H1 (cell line): ENCODE measurements around the gene VGF. TPM values are rescaled to one million over a fixed set of nuclear protein-coding genes. Genes with fewer than 3 reads are reported as not detected.

Source experiments
- CTCF ChIA-PET: fragments of 300-600 bp; sonication (Branson Sonifier 250); formaldehyde crosslinking; loops from one replicate; lab custom pipeline; 2021; ENCODE audit not compliant: partially characterized antibody; lab: Charles Lee
- POLR2A ChIA-PET: fragments of 300-600 bp; sonication (Branson Sonifier 250); formaldehyde crosslinking; loops from one replicate; lab custom pipeline; 2021; ENCODE audit warnings: inconsistent platforms; ENCODE audit not compliant: partially characterized antibody; lab: Charles Lee
- DNase-seq, 2 experiments: peaks; one replicate each; pipeline versions ENCODE4 v3.0.0 to v3.0.0-alpha.2; 2010 to 2022; ENCODE audit warnings: low spot score in 2 of 2, low read depth in 1 of 2, mixed read lengths in 1 of 2
- FAIRE-seq: peaks from 2 replicates; lab custom pipeline; 2011; peaks lifted over from hg19 to GRCh38; lab: Jason Lieb, UNC
- H2AFZ ChIP-seq: 2 replicates; pipeline ENCODE4 v1.8.1; 2012; ENCODE audit warnings: low read length, inconsistent platforms
- H2AK5ac ChIP-seq: 2 replicates; pipeline ENCODE4 v1.6.1; 2013; ENCODE audit warnings: low read depth, low read length
- H2BK120ac ChIP-seq: replicated peaks from 2 replicates; pipeline ENCODE3; 2013; ENCODE audit warnings: low read depth, low read length, inconsistent platforms
- H2BK12ac ChIP-seq: 2 replicates; pipeline ENCODE4 v1.6.1; 2013; ENCODE audit warnings: low read depth, low read length
- H2BK15ac ChIP-seq: 2 replicates; pipeline ENCODE4 v1.6.1; 2013; ENCODE audit warnings: low read length
- H2BK20ac ChIP-seq: 2 replicates; pipeline ENCODE4 v1.6.1; 2013; ENCODE audit warnings: low read length
- H2BK5ac ChIP-seq: 2 replicates; pipeline ENCODE4 v1.6.1; 2013; ENCODE audit warnings: low read depth, low read length
- H3K14ac ChIP-seq: 2 replicates; pipeline ENCODE4 v1.6.1; 2013; ENCODE audit warnings: inconsistent platforms; ENCODE audit not compliant: insufficient read length
- H3K18ac ChIP-seq: 2 replicates; pipeline ENCODE4 v1.6.1; 2013; ENCODE audit warnings: low read length; ENCODE audit errors: extremely low read depth
- H3K23ac ChIP-seq: 2 replicates; pipeline ENCODE4 v1.6.1; 2013; ENCODE audit warnings: inconsistent platforms; ENCODE audit not compliant: insufficient read length
- H3K23me2 ChIP-seq: 2 replicates; pipeline ENCODE4 v1.6.1; 2013; ENCODE audit warnings: low read depth, low read length
- H3K27ac ChIP-seq: 2 replicates; pipeline ENCODE4 v1.6.1; 2011; ENCODE audit warnings: low read depth, low read length, inconsistent platforms
- H3K27me3 ChIP-seq, 4 experiments: replicated peaks in 1 of 4; 1 replicate in 1 of 4; 2 replicates in 3 of 4; pipeline versions ENCODE4 v1.6.1 to v1.8.1; 2011 to 2013; ENCODE audit warnings: low read length in 3 of 4, mild to moderate bottlenecking in 3 of 4, inconsistent platforms in 2 of 4, mixed read lengths in 2 of 4, moderate library complexity in 1 of 4; ENCODE audit not compliant: control insufficient read depth in 3 of 4, insufficient read depth in 3 of 4; ENCODE audit errors: extremely low read depth in 1 of 4
- H3K36me3 ChIP-seq, 4 experiments: 2 replicates each; pipeline versions ENCODE4 v1.6.1 to v1.8.1; 2011 to 2013; ENCODE audit warnings: mild to moderate bottlenecking in 4 of 4, low read length in 3 of 4, moderate library complexity in 2 of 4, control low read depth in 1 of 4, inconsistent platforms in 1 of 4; ENCODE audit not compliant: insufficient read depth in 4 of 4, control insufficient read depth in 2 of 4
- H3K4ac ChIP-seq: replicated peaks from 2 replicates; pipeline ENCODE3; 2013; ENCODE audit warnings: low read length, low read depth, mixed read lengths, inconsistent platforms; ENCODE audit not compliant: insufficient read length
- H3K4me1 ChIP-seq, 4 experiments: replicated peaks in 1 of 4; 1 replicate in 1 of 4; 2 replicates in 3 of 4; pipeline versions ENCODE4 v1.6.1 to v1.8.1; 2011 to 2013; ENCODE audit warnings: low read length in 3 of 4, inconsistent platforms in 2 of 4, mixed read lengths in 1 of 4; ENCODE audit not compliant: insufficient read depth in 4 of 4, control insufficient read depth in 3 of 4
- H3K4me2 ChIP-seq, 2 experiments: 2 replicates each; pipeline versions ENCODE4 v1.6.1 to v1.8.1; 2011 to 2013; ENCODE audit warnings: low read depth in 2 of 2, low read length in 2 of 2, control low read depth in 1 of 2, inconsistent platforms in 1 of 2, mild to moderate bottlenecking in 1 of 2; ENCODE audit not compliant: insufficient read depth in 1 of 2
- H3K4me3 ChIP-seq, 4 experiments: fragments of 200-600, 300-600 bp in 1 of 4; sonication (generic), shearing (Covaris generic), sonication (Bioruptor Twin) in 1 of 4; 2 replicates each; pipeline versions ENCODE4 v1.5.1 to v1.8.1; 2011 to 2016; ENCODE audit warnings: low read length in 4 of 4, low read depth in 3 of 4, control low read depth in 2 of 4, inconsistent platforms in 2 of 4, mild to moderate bottlenecking in 2 of 4, mixed read lengths in 1 of 4, moderate library complexity in 1 of 4; ENCODE audit not compliant: insufficient read depth in 2 of 4; ENCODE audit errors: extremely low read depth in 1 of 4
- H3K56ac ChIP-seq: replicated peaks from 2 replicates; pipeline ENCODE3; 2013; ENCODE audit warnings: low read depth, mild to moderate bottlenecking, mixed read lengths, low read length, inconsistent platforms; ENCODE audit not compliant: insufficient read length
- H3K79me1 ChIP-seq: 2 replicates; pipeline ENCODE4 v1.6.1; 2013; ENCODE audit warnings: low read depth, low read length, control low read depth
- H3K79me2 ChIP-seq, 2 experiments: 2 replicates each; pipeline versions ENCODE4 v1.6.1 to v1.8.1; 2012 to 2013; ENCODE audit warnings: low read length in 2 of 2, mild to moderate bottlenecking in 2 of 2, inconsistent platforms in 1 of 2; ENCODE audit not compliant: insufficient read depth in 2 of 2, control insufficient read depth in 1 of 2
- H3K9ac ChIP-seq, 4 experiments: replicated peaks in 1 of 4; 1 replicate in 1 of 4; 2 replicates in 3 of 4; pipeline versions ENCODE4 v1.6.1 to v1.8.1; 2011 to 2013; ENCODE audit warnings: low read depth in 3 of 4, low read length in 3 of 4, control low read depth in 2 of 4, mild to moderate bottlenecking in 2 of 4, moderate library complexity in 2 of 4, inconsistent platforms in 1 of 4; ENCODE audit errors: extremely low read depth in 1 of 4
- H3K9me3 ChIP-seq, 2 experiments: 2 replicates each; pipeline versions ENCODE4 v1.6.1 to v1.8.1; 2012 to 2013; ENCODE audit warnings: mild to moderate bottlenecking in 2 of 2, moderate library complexity in 2 of 2, control low read depth in 1 of 2, inconsistent platforms in 1 of 2, low read depth in 1 of 2, low read length in 1 of 2, mixed read lengths in 1 of 2; ENCODE audit not compliant: insufficient read depth in 2 of 2
- H4K20me1 ChIP-seq, 2 experiments: replicated peaks in 1 of 2; 2 replicates each; pipeline versions ENCODE3 to v1.8.1; 2011 to 2013; ENCODE audit warnings: inconsistent platforms in 2 of 2, low read length in 2 of 2, mild to moderate bottlenecking in 1 of 2; ENCODE audit not compliant: insufficient read depth in 2 of 2, control insufficient read depth in 1 of 2
- H4K5ac ChIP-seq: 2 replicates; pipeline ENCODE4 v1.6.1; 2013; ENCODE audit warnings: low read length, low read depth, mixed read lengths, inconsistent platforms; ENCODE audit not compliant: insufficient read length
- H4K8ac ChIP-seq: 2 replicates; pipeline ENCODE4 v1.8.0; 2013; ENCODE audit warnings: mild to moderate bottlenecking, moderate library complexity, low read length, inconsistent platforms; ENCODE audit not compliant: insufficient read depth; ENCODE audit errors: extremely low read depth
- H4K91ac ChIP-seq: replicated peaks from 2 replicates; pipeline ENCODE3; 2013; ENCODE audit warnings: low read length, mixed read lengths, inconsistent platforms; ENCODE audit not compliant: insufficient read length
- RNF2 ChIP-seq: fragments of 200-900, 300-1000 bp; sonication (generic); IDR thresholded peaks from 2 replicates; pipeline ENCODE4 v1.7.1; 2016; ENCODE audit warnings: borderline replicate concordance, low read depth, mild to moderate bottlenecking, antibody characterized with exemption, low read length; ENCODE audit not compliant: poor library complexity, severe bottlenecking; ENCODE audit errors: missing control alignments
- WGBS, 2 experiments: shearing (Covaris generic) in 1 of 2; methylation state at CpG; one replicate each; pipeline versions ENCODE4 v1.1.6 to v1.1.7; 2013 to 2015; ENCODE audit warnings: low lambda C conversion rate in 2 of 2, mixed read lengths in 2 of 2, inconsistent platforms in 1 of 2, low coverage in 1 of 2, missing lambda C conversion rate in 1 of 2; ENCODE audit not compliant: insufficient replicate concordance in 2 of 2, insufficient coverage in 1 of 2, insufficient read length in 1 of 2; ENCODE audit errors: extremely low coverage in 1 of 2, missing lambda C conversion rate in 1 of 2; 5-methylcytosine and 5-hydroxymethylcytosine counted together
- polyA plus RNA-seq, 7 experiments: library from polyadenylated mRNA; depleted of rRNA in 3 of 7; stranded (reverse) in 5 of 7; unstranded in 2 of 7; fragments of >200 nt in 5 of 7; fragments of 200-250 nt in 2 of 7; gene quantifications; 1 replicate in 5 of 7; 2 replicates in 1 of 7; 4 replicates in 1 of 7; pipeline versions ENCODE4 v1.2.1 to v1.2.3, GENCODE V29; 2011 to 2013; ENCODE audit warnings: missing spikeins in 2 of 7, mixed read lengths in 2 of 7
- total RNA-seq: library from RNA; stranded (reverse); fragmentation: NEBNext Ultra II Directional; extraction: Animal tissue kit (Norgen Biotek cat#: 25700); gene quantifications from 2 replicates; pipeline ENCODE4 v1.2.1, GENCODE V29; 2021

VGF gene
- total and polyA plus RNA-seq, 2 of the 8 experiments (the other 6 are each of a cell fraction or from before 2014, with no cell fraction given) = 1.6 to 7.0 TPM

GRCh38 chr7:101175664-101176063 is 10.3 kb upstream of the VGF start:
- Histone ChIP-seq H4K5ac (no peak overlapping the region), H3K4me1 (peaks cover 0 to 34% (median 24%) of the 10 kb centered on the region in 4 experiments; a peak in 6 of 7 replicates), H3K9me3 (no peaks in the 10 kb centered on the region), H3K56ac (no peak overlapping the region), H3K79me2 (no peaks in the 10 kb centered on the region), H3K79me1 (no peaks in the 10 kb centered on the region), H2AK5ac (no peak overlapping the region), H3K18ac (no peak overlapping the region), H3K4me3 (no peak overlapping the region), H4K20me1 (peaks cover 0 to 7% of the 10 kb centered on the region in 2 experiments), H3K27ac (no peak overlapping the region), H4K8ac (no peak overlapping the region), H2BK12ac (no peak overlapping the region), H3K36me3 (no peaks in the 10 kb centered on the region), H2BK5ac (no peak overlapping the region), H3K4ac (no peak overlapping the region), H3K14ac (no peak overlapping the region), H2BK15ac (no peak overlapping the region), H2AFZ (no peak overlapping the region), H4K91ac (no peak overlapping the region), H3K9ac (no peak overlapping the region), H3K23ac (no peak overlapping the region), H3K4me2 (no peak overlapping the region), H3K27me3 (peaks cover 56 to 99% (median 88%) of the 10 kb centered on the region in 4 experiments), H3K23me2 (peaks cover 33% of the 10 kb centered on the region), H2BK120ac (no peak overlapping the region), H2BK20ac (no peak overlapping the region)
- FAIRE-seq (no peak), DNase-seq (no peak)
- CTCF ChIA-PET = interaction anchor here (1.0 to 6.0 kb wide), 8 partner anchors 10 to 107 kb away, joined by 3 to 90 read pairs (median 6); partner anchors contain the start of gene VGF
- no peak for TF ChIP-seq RNF2
- 37% methylated on average over 2 of the region's 3 CpGs; no CpG with 5 or more reads in 1 of the 2 experiments for WGBS, 2 experiments
- POLR2A ChIA-PET = no interaction called here
